NOMO-1 (cell line): ENCODE results near the gene BMP8B.
"Not testable (repeated sequence)": the region's sequence is repeated elsewhere in the genome, so short reads cannot be mapped to it uniquely, and the experiment has no call there.

Experiments
- DNase-seq, 2 experiments: peaks; one replicate each; lab custom pipeline; 2025; ENCODE audit not compliant: unreplicated experiment in 2 of 2; lab: John Stamatoyannopoulos, UW

BMP8B gene

DNA sequence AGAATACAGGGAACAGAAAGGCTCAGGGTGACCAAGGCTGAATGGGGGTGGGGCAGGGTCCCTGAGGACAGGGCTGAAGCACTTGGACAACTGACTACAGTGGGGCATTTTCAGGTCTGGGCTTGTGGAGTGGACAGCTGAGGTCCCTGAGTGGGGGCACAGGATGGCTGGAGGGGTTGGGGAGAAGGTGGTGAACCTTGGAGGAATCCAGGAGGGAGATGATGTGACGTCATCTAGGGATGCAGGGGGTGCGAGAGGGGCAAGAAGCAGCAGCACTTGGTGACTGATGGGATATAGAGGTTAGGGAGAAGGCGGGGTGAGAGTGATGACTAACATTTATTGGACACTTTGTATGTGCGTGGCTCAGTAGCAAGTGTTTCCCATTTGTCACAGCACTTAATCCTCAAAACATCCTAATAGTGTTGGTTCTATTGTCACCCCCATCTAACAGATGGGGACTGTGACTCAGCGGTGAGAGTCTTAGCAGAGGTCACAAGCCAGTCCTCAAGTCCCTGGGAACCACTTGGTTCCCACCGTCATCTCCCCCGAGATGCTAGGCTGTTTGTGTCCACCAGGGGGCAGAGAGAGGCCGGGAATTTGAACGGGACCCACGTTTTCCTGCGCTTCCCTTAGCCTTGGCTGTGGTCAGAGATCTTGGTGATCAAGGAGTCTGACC, 27.9 kb upstream of the BMP8B start:
- DNase-seq = peak; percentile 41 to 55

DNA sequence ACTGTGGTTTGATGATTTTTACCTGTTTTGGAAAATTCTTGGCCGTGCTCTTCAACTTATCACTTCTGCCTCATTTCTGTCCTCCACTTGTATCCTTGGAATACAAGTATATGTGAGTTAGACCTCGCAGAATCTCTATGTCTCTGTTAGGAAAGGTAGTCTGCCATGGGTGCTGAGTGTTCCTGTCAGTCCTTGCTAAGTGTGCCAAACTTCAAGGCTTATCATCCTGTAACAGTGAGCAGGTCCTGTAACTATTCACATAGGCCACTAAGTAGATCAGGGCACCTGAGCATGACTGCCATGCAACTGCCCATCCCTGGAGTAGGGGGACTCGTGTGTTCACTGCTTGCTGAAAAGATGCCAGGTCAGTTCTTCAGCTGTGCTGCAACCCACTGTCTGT, 24.2 kb upstream of the BMP8B start:
- no peak for DNase-seq

- no peak for DNase-seq
Observed at GRCh38 chr1:39808784-39809517, 20.3 kb upstream of the BMP8B start.

DNA sequence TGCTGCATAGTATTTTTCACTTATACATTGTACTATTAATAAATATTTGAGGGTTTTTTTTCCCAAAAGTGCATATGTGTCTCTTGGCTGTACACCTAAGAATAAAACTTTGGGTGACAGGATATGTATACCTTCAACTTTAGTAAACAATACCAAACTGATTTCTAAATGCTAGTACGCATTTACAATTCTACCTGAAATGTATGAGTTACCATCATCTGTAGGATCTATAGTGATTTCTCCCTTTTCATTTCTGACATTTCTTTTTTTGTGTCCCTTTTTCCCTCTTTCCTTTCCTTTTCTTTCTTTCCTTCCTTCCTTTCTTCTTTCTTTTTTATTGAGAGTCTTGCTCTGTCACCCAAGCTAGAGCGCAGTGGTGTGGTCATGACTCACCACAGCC, 16.7 kb upstream of the BMP8B start:
- DNase-seq = no peak

DNA sequence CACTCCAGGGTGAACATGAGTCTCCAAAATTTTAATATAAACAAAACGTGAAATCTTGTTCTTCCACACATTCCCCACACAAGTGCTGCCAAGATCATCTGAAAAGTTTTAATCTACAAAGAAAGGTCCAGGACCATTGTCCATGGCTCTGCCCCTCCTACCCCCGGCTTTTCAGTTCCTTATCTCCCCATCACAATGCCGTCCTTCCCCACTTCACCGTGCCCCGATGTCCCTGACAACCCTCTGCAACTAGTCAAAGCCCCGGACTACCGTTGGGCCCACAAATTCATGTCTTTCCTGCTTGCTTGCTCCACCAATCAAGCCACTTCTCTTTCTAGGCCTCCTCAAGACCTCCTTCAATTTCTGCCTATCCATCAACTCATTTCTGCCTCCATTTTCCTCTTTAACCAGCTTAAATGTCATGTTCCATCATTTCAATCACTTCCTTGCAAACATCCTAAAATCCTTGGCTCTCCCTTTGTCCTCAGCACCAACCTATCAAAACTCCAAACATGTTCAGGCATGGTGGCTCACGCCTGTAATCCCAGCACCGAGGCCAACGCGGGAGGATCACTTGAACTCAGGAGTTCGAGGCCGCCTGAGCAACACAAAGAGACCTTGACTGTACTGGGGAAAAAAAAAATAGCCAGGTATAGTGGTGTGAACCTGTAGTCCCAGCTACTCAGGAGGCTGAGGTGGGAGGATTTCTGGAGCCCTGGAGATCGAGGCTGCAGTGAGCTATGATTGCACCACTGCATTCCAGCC, 14.0 kb upstream of the BMP8B start:
- no peak for DNase-seq

GRCh38 chr1:39800471-39800835, 11.8 kb upstream of the BMP8B start:
- peak; percentile 81 to 92 for DNase-seq

- DNase-seq = peak; percentile 78 to 86
Observed at GRCh38 chr1:39799770-39800470, 11.3 kb upstream of the BMP8B start.

- peak; percentile 91 to 98 for DNase-seq
Observed at GRCh38 chr1:39798859-39799769, 10.4 kb upstream of the BMP8B start.

- no peak for DNase-seq
Observed at GRCh38 chr1:39795651-39796050, 7.0 kb upstream of the BMP8B start.

DNA sequence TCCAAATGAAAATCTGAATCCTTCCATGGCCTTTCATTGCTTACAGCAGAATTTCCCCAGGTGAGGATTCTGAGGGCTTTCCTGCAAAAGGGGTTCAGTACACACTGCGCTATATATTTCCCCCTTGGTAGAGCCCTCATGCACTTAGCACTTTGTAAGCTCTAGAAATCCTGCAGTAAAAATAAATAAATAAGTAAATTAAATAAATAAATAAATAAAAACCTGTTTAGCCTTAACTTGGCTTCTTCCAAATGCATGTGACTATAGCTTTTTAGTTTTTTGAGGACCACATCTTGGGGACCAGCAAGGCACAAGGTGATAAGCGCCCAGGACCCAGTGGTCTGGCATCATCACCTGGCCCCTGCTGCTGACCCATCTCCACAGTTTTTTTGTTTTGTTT, 3.2 kb upstream of the BMP8B start:
- no peak for DNase-seq

DNA sequence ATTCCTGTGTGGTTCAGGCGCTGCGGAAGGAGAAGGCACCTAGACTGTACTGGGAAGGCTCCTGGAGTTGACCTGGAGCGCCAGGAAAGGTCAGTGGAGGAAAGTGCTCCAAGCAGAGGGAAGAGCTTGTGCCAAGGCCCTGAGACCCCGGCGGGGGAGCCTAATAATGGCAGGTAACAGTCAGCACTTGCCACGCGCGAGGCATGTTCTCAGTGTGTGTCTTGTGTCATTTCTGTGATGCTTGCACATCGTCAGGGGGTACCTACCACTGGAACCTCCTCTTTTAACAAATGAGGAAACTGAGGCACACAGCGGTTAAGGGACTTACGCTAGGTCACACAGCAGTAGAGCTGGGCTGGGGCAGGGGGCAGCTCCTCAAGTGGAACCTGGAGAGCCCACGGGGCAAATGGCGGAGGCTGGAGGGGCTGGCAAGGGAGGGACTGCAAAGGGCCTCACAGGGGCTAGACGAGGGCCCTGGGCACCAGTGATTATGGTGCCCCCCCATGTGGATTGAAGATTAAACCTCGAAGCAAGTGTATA, 976 bp upstream of the BMP8B start:
- DNase-seq = peak in 1 of 2 experiments; percentile 36

- no peak for DNase-seq
Observed at GRCh38 chr1:39788426-39788757, 273 bp downstream of the BMP8B start.

GRCh38 chr1:39787964-39788363, 701 bp downstream of the BMP8B start:
- DNase-seq = not testable (repeated sequence)

- no peak for DNase-seq
Observed at GRCh38 chr1:39787468-39787867, 1.2 kb downstream of the BMP8B start.

- not testable (repeated sequence) for DNase-seq
Observed at GRCh38 chr1:39787108-39787375, 1.6 kb downstream of the BMP8B start.

DNA sequence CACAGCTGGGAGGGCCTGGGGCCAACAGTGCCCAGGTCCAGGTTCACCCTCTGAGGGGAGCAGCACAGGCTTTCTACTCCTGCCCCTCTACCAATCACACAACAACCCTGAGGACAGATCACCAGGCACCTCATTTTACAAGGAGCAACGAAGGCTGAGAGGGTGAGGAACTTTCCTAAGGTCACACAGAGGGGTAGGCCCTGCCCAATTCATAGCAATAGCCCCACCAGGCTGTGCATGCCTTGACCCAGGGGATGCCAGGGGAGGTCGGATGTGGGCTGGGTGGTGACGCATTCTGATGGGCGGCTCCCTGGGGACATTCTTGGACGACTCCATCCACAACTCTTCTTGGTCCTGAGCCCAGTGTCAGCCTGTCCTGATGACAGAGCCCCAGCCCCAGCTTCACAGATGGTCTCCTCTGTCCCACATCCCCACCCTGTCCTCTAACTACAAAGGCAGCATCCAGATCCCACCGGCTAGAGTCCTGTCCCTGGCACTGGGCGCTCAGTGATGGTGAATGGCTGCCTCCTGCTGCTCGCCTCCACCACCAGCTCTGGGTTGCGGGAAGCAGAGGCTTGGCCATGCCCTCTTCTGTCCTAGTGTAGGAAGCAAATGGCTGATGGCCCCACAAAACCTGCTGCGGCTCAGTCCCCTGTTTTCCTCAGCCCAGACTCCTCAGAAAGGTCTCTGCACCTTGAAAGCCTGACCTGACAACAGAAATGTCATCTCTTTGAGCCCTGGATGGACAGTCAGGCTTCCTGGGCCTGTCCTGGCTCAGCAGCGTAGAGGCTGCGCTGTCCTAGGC, 2.2 kb downstream of the BMP8B start:
- not testable (repeated sequence) for DNase-seq

DNA sequence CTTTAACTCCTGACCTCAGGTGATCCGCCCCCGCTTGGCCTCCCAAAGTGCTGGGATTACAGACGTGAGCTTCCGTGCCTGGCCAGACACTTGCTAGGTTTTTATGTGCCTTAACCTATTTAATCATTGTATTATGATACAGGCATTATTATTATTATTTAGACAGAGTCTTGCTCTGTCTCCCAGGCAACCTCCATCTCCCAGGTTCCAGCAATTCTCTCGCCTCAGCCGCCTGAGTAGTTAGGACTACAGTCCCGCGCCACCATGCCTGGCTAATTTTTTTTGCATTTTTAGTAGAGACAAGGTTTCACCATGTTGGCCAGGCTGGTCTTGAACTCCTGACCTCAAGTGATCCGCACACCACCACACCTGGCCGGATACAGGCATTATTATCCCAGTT, 6.0 kb downstream of the BMP8B start:
- DNase-seq = not testable (repeated sequence)

DNA sequence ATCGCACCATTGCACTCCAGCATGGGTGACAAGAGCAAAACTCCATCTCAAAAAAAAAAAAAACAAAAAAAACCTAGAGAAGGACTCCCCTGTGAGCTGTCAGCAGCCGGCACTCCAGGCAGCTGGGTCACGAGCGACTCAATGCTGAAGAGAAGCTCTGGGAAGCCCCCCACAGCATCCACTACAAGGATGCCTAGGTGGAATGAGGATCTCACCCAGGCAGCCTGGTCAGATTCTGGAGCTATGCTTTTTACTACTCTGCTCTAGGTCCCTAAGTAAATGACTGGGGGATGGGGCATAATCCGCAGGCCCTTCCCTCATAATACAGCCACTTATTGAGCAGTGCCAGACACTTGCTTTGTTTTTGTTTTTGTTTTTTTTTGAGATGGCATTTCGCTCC, 6.6 kb downstream of the BMP8B start:
- no peak for DNase-seq

DNA sequence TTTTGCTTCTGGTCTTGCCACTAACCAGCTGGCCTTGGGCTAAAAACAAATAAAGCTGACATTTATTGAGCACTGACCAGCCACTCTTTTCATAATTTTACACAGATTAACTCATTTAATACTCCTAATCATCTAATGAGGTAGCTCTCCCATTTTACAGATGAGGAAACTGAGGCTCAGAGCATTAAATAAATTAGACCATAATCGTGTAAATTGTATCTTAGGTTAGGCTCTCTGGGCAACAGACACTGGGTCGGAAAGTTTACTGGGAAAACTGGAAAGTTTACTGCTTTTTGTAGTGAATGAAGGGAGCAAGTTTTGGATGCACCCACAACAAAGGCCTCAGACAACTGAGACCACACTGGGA, 7.3 kb downstream of the BMP8B start:
- no peak for DNase-seq
